Measurements from ENCODE around the gene DCC.

Gene DCC

DNA sequence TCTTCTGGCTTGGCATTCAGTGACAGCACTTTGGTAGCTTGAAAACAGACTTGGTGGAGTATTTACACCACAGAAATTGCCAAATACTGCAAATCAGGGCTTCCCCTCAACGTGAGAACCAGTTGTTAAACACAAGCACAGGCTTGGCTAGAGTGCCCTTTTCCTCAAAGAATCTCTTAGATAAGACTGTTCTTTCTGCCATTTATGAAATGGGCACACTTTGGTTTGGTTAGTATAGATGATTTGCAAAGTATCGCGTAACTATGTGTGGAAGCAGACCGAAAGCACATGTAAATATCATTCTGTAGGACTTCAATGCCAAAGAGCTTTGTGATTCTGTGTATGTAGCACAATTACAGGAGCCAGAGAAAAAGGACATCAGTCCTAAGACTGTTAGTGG lies 308.2 kb downstream of the DCC start:
- TF ChIP-seq, protein P1, sequence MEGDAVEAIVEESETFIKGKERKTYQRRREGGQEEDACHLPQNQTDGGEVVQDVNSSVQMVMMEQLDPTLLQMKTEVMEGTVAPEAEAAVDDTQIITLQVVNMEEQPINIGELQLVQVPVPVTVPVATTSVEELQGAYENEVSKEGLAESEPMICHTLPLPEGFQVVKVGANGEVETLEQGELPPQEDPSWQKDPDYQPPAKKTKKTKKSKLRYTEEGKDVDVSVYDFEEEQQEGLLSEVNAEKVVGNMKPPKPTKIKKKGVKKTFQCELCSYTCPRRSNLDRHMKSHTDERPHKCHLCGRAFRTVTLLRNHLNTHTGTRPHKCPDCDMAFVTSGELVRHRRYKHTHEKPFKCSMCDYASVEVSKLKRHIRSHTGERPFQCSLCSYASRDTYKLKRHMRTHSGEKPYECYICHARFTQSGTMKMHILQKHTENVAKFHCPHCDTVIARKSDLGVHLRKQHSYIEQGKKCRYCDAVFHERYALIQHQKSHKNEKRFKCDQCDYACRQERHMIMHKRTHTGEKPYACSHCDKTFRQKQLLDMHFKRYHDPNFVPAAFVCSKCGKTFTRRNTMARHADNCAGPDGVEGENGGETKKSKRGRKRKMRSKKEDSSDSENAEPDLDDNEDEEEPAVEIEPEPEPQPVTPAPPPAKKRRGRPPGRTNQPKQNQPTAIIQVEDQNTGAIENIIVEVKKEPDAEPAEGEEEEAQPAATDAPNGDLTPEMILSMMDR (IDR thresholded peaks at IDR 0.05; ENCODE audit: control insufficient read depth, insufficient read depth, low read depth, low read length, missing control alignments): no peak
- H3K4me3 ChIP-seq (ENCODE audit: control insufficient read depth, low read depth, low read length): no peak overlapping the region
- DNase-seq (ENCODE audit: low read depth): no peak

- no peak overlapping the region for H3K4me3 ChIP-seq (ENCODE audit: control insufficient read depth, low read depth, low read length)
- TF ChIP-seq, protein P1 (IDR thresholded peaks at IDR 0.05; ENCODE audit: control insufficient read depth, insufficient read depth, low read depth, low read length, missing control alignments): no peak
- DNase-seq (ENCODE audit: low read depth): no peak
These were observed 312.4 kb downstream of the DCC start for GRCh38 chr18:52652391-52652790.

DNA sequence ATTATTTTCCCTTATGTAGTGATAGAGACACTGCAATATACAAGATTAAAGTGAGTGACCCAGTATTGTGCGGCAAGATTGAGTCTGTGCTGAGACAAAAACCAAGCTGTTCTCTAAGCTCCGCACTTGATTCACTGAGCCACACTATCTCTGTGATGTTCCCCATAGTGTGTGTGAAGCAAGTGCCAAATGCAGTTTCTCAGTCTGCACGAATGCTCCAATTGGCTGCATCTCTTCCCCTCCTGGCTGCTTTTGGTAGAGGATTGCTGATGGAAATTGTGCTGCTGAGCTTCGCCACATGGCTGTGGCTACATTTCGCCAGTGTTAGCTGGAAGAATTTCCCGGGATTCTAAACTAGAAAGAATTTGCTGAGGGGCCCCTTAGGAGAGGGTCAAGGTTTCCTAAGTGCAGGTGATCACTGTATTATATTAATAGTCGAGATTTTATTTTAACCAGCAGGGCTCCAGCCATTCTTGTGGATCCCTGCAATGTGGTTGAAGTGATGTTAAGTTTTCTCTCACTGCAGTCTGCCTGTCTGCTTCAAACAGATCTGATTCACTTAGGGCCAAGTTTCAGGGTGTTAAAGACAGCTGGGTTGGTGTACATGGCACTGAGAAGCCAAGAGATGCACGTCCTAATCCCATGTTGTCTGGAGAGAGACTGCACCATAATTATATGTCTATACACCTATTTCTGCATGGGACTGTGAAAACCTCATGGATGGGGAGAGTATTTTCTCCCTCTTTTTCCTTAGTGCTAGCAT lies 317.2 kb downstream of the DCC start:
- no peak overlapping the region for H3K4me3 ChIP-seq (ENCODE audit: control insufficient read depth, low read depth, low read length)
- TF ChIP-seq, protein P1 (IDR thresholded peaks at IDR 0.05; ENCODE audit: control insufficient read depth, insufficient read depth, low read depth, low read length, missing control alignments): no peak
- DNase-seq (ENCODE audit: low read depth): no peak

DNA sequence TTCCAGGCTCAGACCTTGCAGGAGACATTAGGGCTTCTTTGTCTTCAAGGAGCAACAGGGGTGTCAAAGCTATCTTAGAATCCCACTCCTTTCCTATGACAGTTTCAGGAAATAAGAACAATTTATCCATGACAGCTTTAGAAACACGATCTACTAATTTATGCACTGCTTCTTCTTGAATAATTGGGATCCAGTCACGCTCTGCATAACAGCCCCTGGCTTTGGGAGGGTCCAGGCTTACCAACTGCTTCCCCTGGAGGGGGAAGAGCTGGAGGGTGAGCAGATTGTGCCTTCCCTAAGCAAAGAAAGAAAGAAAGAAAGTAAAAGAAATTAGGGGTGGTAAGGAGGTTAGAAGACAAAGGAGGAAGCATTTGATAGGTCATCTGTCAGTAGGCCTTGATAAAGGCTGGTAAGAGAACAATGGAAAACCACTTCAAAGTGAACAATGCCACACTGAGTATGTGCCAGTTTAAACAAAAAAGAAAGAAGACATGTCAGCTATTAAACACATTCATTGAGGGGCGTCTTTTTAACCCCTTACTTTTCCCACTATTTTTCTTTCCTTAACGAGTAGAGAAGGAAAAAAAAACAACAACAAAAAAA lies 327.6 kb downstream of the DCC start:
- no peak overlapping the region for H3K4me3 ChIP-seq (ENCODE audit: control insufficient read depth, low read depth, low read length)
- TF ChIP-seq, protein P1 (IDR thresholded peaks at IDR 0.05; ENCODE audit: control insufficient read depth, insufficient read depth, low read depth, low read length, missing control alignments): no peak
- no peak for DNase-seq (ENCODE audit: low read depth)

GRCh38 chr18:52670896-52671295 lies 330.9 kb downstream of the DCC start:
- DNase-seq (ENCODE audit: low read depth): no peak
- no peak overlapping the region for H3K4me3 ChIP-seq (ENCODE audit: control insufficient read depth, low read depth, low read length)
- TF ChIP-seq, protein P1 (IDR thresholded peaks at IDR 0.05; ENCODE audit: control insufficient read depth, insufficient read depth, low read depth, low read length, missing control alignments): no peak

- DNase-seq (ENCODE audit: low read depth): no peak
- TF ChIP-seq, protein P1 (IDR thresholded peaks at IDR 0.05; ENCODE audit: control insufficient read depth, insufficient read depth, low read depth, low read length, missing control alignments): no peak
- no peak overlapping the region for H3K4me3 ChIP-seq (ENCODE audit: control insufficient read depth, low read depth, low read length)
These were observed 338.0 kb downstream of the DCC start for GRCh38 chr18:52678034-52678433.
